GM12878 (cell line): Measurements from ENCODE around the gene PAK5. TPM values are rescaled to one million over a fixed set of nuclear protein-coding genes. Genes with fewer than 3 reads are reported as not detected.

ENCODE experiments used
- ATAC-seq: fragments of 200-7000 bp; cut with Tn5 transposase; 3 replicates; pipeline ENCODE4 v1.9.1; 2020; ENCODE audit warnings: mild to moderate bottlenecking, moderate library complexity
- BruUV-seq: library from RNA; stranded (reverse); fragments of 400-500 nt; replicated peaks from 2 replicates; lab custom pipeline; 2021; lab: Mats Ljungman, UMichigan
- CTCF ChIA-PET: fragments of 300-600 bp; sonication (Branson Sonifier 250); formaldehyde crosslinking; extraction: SDS; loops from one replicate; lab custom pipeline; 2021; ENCODE audit warnings: inconsistent platforms; lab: Yijun Ruan, JAX
- POLR2A ChIA-PET: fragments of 350-600 bp; formaldehyde crosslinking; extraction: SDS; loops from one replicate; lab custom pipeline; 2021; ENCODE audit warnings: inconsistent platforms; lab: Charles Lee
- RAD21 ChIA-PET: fragments of 300-600 bp; sonication (Branson Sonifier 250); formaldehyde crosslinking; loops from one replicate; lab custom pipeline; 2023; ENCODE audit warnings: antibody characterized with exemption; ENCODE audit not compliant: unreplicated experiment; lab: Charles Lee
- SMC1A ChIA-PET: fragments of 300-600 bp; sonication (Branson Sonifier 250); formaldehyde crosslinking; loops from one replicate; lab custom pipeline; 2023; ENCODE audit not compliant: unreplicated experiment, uncharacterized antibody; lab: Charles Lee
- DNase-seq: peaks from one replicate; pipeline ENCODE4 v3.0.0-alpha.2; 2011; ENCODE audit warnings: low read depth, low spot score
- FAIRE-seq: peaks from 3 replicates; lab custom pipeline; 2011; peaks lifted over from hg19 to GRCh38; lab: Jason Lieb, UNC
- H2AFZ ChIP-seq: 2 replicates; pipeline ENCODE4 v1.6.0; 2011; ENCODE audit warnings: low read depth, low read length, control low read depth; ENCODE audit not compliant: control insufficient read depth
- H3K27ac ChIP-seq: 2 replicates; pipeline ENCODE4 v1.5.1; 2011; ENCODE audit warnings: control low read depth; ENCODE audit not compliant: control insufficient read depth, insufficient read depth
- H3K27me3 ChIP-seq, 2 experiments: replicated peaks in 1 of 2; 2 replicates each; pipeline versions ENCODE4 v1.6.0 to v1.6.1; 2011; ENCODE audit warnings: low read length in 1 of 2; ENCODE audit not compliant: control insufficient read depth in 2 of 2, insufficient read depth in 2 of 2
- H3K36me3 ChIP-seq, 2 experiments: 2 replicates each; pipeline ENCODE4 v1.5.1; 2011; ENCODE audit warnings: low read length in 1 of 2; ENCODE audit not compliant: control insufficient read depth in 2 of 2, insufficient read depth in 2 of 2
- H3K4me1 ChIP-seq: 2 replicates; pipeline ENCODE4 v1.6.1; 2011; ENCODE audit warnings: mild to moderate bottlenecking, low read length, moderate library complexity, mixed read lengths; ENCODE audit not compliant: control insufficient read depth, insufficient read depth
- H3K4me2 ChIP-seq: 2 replicates; pipeline ENCODE4 v1.6.0; 2011; ENCODE audit warnings: control low read depth; ENCODE audit not compliant: control insufficient read depth, insufficient read depth
- H3K4me3 ChIP-seq: fragments of 200-600 bp; sonication (generic); 2 replicates; pipeline ENCODE4 v1.5.1; 2016
- H3K79me2 ChIP-seq: 2 replicates; pipeline ENCODE4 v1.6.0; 2011; ENCODE audit warnings: low read length; ENCODE audit not compliant: control insufficient read depth, insufficient read depth
- H3K9ac ChIP-seq: 2 replicates; pipeline ENCODE4 v1.8.0; 2011; ENCODE audit warnings: low read length, control low read depth, mixed read lengths; ENCODE audit not compliant: control insufficient read depth, insufficient read depth
- H3K9me3 ChIP-seq: replicated peaks from 3 replicates; pipeline ENCODE4 v1.5.1; 2011; ENCODE audit warnings: mild to moderate bottlenecking, low read length; ENCODE audit not compliant: control insufficient read depth, insufficient read depth
- H4K20me1 ChIP-seq: 2 replicates; pipeline ENCODE4 v1.6.0; 2011; ENCODE audit not compliant: control insufficient read depth, insufficient read depth
- BMI1 ChIP-seq: fragments of 450-650 bp; IDR thresholded peaks from 2 replicates; pipeline ENCODE4 v1.6.1; 2016; ENCODE audit warnings: mild to moderate bottlenecking, moderate library complexity, borderline replicate concordance
- CHD4 ChIP-seq: fragments of 200-600 bp; sonication (generic); IDR thresholded peaks from 2 replicates; pipeline ENCODE4 v1.6.1; 2016; ENCODE audit warnings: mild to moderate bottlenecking
- PAX5 ChIP-seq: IDR thresholded peaks from 2 replicates; pipeline ENCODE4 v1.6.1; 2011; ENCODE audit warnings: low read depth, low read length, borderline replicate concordance
- POLR2AphosphoS5 ChIP-seq: IDR thresholded peaks from 2 replicates; pipeline ENCODE4 v1.6.1; 2011; ENCODE audit warnings: mild to moderate bottlenecking, low read length, inconsistent platforms
- RAD51 ChIP-seq: fragments of 450-650 bp; IDR thresholded peaks from 2 replicates; pipeline ENCODE4 v1.6.1; 2016; ENCODE audit warnings: moderate library complexity, mild to moderate bottlenecking, inconsistent platforms
- WGBS: methylation state at CpG from one replicate; pipeline ENCODE4 v1.1.6; 2016; ENCODE audit warnings: low lambda C conversion rate; ENCODE audit not compliant: insufficient replicate concordance, insufficient coverage; ENCODE audit errors: missing lambda C conversion rate; 5-methylcytosine and 5-hydroxymethylcytosine counted together
- in situ Hi-C: fragments of 300-500 bp; cut with MboI; formaldehyde crosslinking; loops from 9 replicates; pipeline ENCODE4 v1.14.3; 2018; ENCODE audit warnings: mixed read lengths
- intact Hi-C: fragments of 100-400 bp; cut with micrococcal nuclease; formaldehyde crosslinking; loops from one replicate; pipeline ENCODE4 v1.14.2; 2022; ENCODE audit not compliant: unreplicated experiment
- polyA plus RNA-seq, 11 experiments: library from polyadenylated mRNA; depleted of rRNA in 4 of 11; unstranded in 6 of 11; stranded (reverse) in 5 of 11; fragments of >200 nt; fragmentation: Nextera tagmentation in 4 of 11; fragmentation: Illumina TruSeq in 1 of 11; extraction: Ambion mirVana in 4 of 11; extraction: Trizol in 1 of 11; gene quantifications; 1 replicate in 1 of 11; 2 replicates in 10 of 11; pipeline versions ENCODE4 v1.2.1 to v1.2.3, GENCODE V29; 2011 to 2016; ENCODE audit warnings: inconsistent platforms in 2 of 11, missing spikeins in 2 of 11, low read depth in 1 of 11
- total RNA-seq, 4 experiments: library from RNA; depleted of rRNA in 3 of 4; stranded (reverse); fragments of >200 nt in 3 of 4; fragmentation: Illumina TruSeq in 1 of 4; extraction: Trizol in 1 of 4; gene quantifications; 2 replicates each; pipeline versions ENCODE4 v1.2.1 to v1.2.3, GENCODE V29; 2013 to 2021
- TF ChIP-seq, protein P1 (sequence below): fragments of 450-650 bp; IDR thresholded peaks from 2 replicates; pipeline ENCODE4 v1.6.1; 2016; ENCODE audit warnings: mild to moderate bottlenecking
- TF ChIP-seq, protein P2 (sequence below): fragments of 450-650 bp; IDR thresholded peaks from 2 replicates; pipeline ENCODE4 v1.6.1; 2017; ENCODE audit warnings: mild to moderate bottlenecking
- TF ChIP-seq, protein P3 (sequence below): fragments of 450-650 bp; IDR thresholded peaks from 2 replicates; pipeline ENCODE4 v1.6.1; 2017; ENCODE audit warnings: mild to moderate bottlenecking, low read depth, inconsistent platforms; ENCODE audit not compliant: poor library complexity, severe bottlenecking

PAK5 gene
- total and polyA plus RNA-seq, 10 of the 15 experiments (the other 5 are each of a cell fraction or from before 2014, with no cell fraction given), result not detected

DNA sequence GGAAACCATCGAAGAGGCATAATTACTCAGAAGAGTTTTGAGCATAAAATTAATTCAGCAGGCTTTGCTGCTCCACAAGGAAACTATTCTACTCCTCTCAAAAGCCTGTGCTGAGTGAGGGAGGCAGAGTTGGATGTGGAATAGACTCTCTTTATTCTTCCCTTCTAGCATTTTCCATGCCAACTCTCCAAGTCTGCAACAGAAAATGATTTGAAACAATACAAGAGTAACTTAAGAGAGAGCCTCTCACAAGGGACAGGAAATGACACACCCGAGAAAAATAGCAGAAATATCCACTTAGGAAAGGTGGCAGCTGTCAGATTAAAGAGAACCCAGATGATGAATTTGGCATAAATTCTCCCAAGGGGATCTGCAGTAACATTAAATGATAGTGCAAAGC, 350.8 kb downstream of the PAK5 start:
- no TSS peak for BruUV-seq
- Histone ChIP-seq H4K20me1 (no peaks in the 10 kb centered on the region), H3K9me3 (no peaks in the 10 kb centered on the region; the same call in 2 of the 3 replicates), H3K79me2 (no peaks in the 10 kb centered on the region), H3K36me3 (no peaks in the 10 kb centered on the region), H3K4me1 (peaks cover 3% of the 10 kb centered on the region; the same call in 1 of the 2 replicates), H3K27me3 (no peaks in the 10 kb centered on the region; a peak in 2 of 4 replicates), H3K9ac (no peak overlapping the region), H2AFZ (no peak overlapping the region), H3K4me3 (no peak overlapping the region), H3K27ac (no peak overlapping the region), H3K4me2 (no peak overlapping the region)
- CTCF ChIA-PET, result no interaction called here
- POLR2A ChIA-PET, result no interaction called here
- FAIRE-seq, result no peak
- RAD21 ChIA-PET, result no interaction called here
- intact Hi-C loops (no loop called here), in situ Hi-C loops (no loop called here)
- DNase-seq, result no peak
- no peak for ATAC-seq
- SMC1A ChIA-PET, result no interaction called here
- 0% methylated on average over 2 of the region's 2 CpGs for WGBS
- TF ChIP-seq, protein P1, sequence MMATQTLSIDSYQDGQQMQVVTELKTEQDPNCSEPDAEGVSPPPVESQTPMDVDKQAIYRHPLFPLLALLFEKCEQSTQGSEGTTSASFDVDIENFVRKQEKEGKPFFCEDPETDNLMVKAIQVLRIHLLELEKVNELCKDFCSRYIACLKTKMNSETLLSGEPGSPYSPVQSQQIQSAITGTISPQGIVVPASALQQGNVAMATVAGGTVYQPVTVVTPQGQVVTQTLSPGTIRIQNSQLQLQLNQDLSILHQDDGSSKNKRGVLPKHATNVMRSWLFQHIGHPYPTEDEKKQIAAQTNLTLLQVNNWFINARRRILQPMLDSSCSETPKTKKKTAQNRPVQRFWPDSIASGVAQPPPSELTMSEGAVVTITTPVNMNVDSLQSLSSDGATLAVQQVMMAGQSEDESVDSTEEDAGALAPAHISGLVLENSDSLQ, result no peak
- TF ChIP-seq BMI1 (no peak), POLR2AphosphoS5 (no peak), PAX5 (no peak), RAD51 (no peak), CHD4 (no peak)
- TF ChIP-seq, protein P2, sequence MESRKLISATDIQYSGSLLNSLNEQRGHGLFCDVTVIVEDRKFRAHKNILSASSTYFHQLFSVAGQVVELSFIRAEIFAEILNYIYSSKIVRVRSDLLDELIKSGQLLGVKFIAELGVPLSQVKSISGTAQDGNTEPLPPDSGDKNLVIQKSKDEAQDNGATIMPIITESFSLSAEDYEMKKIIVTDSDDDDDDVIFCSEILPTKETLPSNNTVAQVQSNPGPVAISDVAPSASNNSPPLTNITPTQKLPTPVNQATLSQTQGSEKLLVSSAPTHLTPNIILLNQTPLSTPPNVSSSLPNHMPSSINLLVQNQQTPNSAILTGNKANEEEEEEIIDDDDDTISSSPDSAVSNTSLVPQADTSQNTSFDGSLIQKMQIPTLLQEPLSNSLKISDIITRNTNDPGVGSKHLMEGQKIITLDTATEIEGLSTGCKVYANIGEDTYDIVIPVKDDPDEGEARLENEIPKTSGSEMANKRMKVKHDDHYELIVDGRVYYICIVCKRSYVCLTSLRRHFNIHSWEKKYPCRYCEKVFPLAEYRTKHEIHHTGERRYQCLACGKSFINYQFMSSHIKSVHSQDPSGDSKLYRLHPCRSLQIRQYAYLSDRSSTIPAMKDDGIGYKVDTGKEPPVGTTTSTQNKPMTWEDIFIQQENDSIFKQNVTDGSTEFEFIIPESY, result no peak
- TF ChIP-seq, protein P3, sequence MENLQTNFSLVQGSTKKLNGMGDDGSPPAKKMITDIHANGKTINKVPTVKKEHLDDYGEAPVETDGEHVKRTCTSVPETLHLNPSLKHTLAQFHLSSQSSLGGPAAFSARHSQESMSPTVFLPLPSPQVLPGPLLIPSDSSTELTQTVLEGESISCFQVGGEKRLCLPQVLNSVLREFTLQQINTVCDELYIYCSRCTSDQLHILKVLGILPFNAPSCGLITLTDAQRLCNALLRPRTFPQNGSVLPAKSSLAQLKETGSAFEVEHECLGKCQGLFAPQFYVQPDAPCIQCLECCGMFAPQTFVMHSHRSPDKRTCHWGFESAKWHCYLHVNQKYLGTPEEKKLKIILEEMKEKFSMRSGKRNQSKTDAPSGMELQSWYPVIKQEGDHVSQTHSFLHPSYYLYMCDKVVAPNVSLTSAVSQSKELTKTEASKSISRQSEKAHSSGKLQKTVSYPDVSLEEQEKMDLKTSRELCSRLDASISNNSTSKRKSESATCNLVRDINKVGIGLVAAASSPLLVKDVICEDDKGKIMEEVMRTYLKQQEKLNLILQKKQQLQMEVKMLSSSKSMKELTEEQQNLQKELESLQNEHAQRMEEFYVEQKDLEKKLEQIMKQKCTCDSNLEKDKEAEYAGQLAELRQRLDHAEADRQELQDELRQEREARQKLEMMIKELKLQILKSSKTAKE, result no peak

Other genes starting within 250 kb of the PAK5 start
- gene ANKEF1, start 195.9 kb upstream of the PAK5 start, total RNA-seq (2014; rRNA removed), result 1.2 and 1.3 TPM in 2 replicates
- 0.81 and 1.2 TPM in 2 replicates for gene ANKEF1, start 195.9 kb upstream of the PAK5 start, total RNA-seq (2014; rRNA removed; fragmentation: Illumina TruSeq; extraction: Trizol)
- gene ANKEF1, start 195.9 kb upstream of the PAK5 start, total RNA-seq (2021), result 1.2 and 1.4 TPM in 2 replicates
- 0.04 TPM in 1 of 2 replicates, not detected in the other for gene ANKEF1, start 195.9 kb upstream of the PAK5 start, polyA plus RNA-seq (2011; rRNA removed)
- gene ANKEF1, start 195.9 kb upstream of the PAK5 start, polyA plus RNA-seq (2014; fragmentation: Illumina TruSeq; extraction: Trizol), result 0.98 and 2.0 TPM in 2 replicates
- under 1 TPM; 0.13 to 0.33 TPM for gene ANKEF1, start 195.9 kb upstream of the PAK5 start, polyA plus RNA-seq (2014; fragmentation: Nextera tagmentation; extraction: Ambion mirVana)
- 0.74 and 0.93 TPM in 2 replicates for gene ANKEF1, start 195.9 kb upstream of the PAK5 start, polyA plus RNA-seq (2014; rRNA removed)
- gene ANKEF1, start 195.9 kb upstream of the PAK5 start, polyA plus RNA-seq (2016; fragmentation: Nextera tagmentation; extraction: Ambion mirVana), result 1 to 10 TPM; 2.5 to 3.0 TPM